Effector CD8-positive, alpha-beta T cell (primary cell): ENCODE measurements around the gene MAP3K9.

Experiments
- DNase-seq: peaks from one replicate; lab custom pipeline; 2025; lab: John Stamatoyannopoulos, UW

Gene MAP3K9

DNA sequence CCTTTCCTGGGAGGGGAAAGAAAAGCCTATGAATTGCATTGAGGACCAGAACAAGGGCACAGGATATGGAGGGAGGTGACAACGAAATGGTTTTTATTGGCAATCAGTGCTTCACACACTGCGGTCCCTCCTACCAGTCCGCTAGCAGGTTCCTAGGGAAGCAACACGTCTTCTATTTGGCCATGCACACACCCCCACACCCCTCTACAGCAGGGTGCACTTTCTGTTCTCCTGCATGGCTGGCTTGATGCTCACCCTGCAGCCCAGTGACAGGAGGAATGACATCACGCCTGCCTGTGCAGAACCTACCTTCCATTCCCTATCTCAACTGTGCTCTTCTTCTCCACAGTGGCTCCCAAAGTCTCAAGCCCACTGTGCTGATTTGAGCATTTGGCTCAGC, 109.7 kb downstream of the MAP3K9 start:
- DNase-seq: no peak

GRCh38 chr14:70698288-70698687, 111.0 kb downstream of the MAP3K9 start:
- DNase-seq: no peak

DNA sequence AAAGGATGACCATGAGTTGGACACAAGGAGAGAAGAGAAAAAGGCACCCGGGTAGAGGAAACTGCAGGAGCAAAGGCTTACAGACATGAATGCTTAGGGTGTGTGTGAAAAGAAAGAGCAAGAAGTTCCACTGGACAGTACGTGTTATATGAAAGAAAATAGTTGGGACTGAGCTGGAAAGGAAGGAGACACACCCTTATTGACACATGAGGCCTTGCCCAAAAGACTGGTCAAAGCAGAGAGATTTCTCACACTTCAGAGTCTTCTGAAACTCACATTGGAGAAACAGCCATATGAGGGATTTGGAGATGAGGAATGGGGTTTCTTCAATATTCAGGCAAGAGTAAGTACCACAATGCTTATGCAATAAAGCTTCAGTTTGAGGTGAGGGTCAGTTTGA, 111.6 kb downstream of the MAP3K9 start:
- DNase-seq: no peak

- DNase-seq: no peak
These were observed 113.3 kb downstream of the MAP3K9 start for GRCh38 chr14:70696026-70696425.

DNA sequence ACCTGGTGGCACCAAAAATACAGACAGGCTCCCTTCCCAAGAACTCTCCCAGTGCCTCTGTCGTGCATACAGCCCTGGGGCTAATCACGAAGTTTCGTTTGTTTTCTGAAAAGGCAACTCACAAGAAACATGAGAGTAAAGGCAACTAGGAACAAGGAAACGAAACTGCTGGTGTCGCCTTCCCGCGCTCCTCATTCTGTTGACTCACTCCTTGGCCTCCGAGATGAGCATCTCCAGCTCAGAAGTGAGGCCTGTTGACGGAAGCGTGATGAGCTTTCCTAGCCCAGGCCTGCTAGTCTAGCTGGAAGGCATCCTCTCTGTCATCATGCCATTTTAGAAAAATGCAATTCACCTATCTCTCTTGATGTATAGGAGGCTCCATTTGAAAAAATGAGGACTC, 117.1 kb downstream of the MAP3K9 start:
- no peak for DNase-seq

DNA sequence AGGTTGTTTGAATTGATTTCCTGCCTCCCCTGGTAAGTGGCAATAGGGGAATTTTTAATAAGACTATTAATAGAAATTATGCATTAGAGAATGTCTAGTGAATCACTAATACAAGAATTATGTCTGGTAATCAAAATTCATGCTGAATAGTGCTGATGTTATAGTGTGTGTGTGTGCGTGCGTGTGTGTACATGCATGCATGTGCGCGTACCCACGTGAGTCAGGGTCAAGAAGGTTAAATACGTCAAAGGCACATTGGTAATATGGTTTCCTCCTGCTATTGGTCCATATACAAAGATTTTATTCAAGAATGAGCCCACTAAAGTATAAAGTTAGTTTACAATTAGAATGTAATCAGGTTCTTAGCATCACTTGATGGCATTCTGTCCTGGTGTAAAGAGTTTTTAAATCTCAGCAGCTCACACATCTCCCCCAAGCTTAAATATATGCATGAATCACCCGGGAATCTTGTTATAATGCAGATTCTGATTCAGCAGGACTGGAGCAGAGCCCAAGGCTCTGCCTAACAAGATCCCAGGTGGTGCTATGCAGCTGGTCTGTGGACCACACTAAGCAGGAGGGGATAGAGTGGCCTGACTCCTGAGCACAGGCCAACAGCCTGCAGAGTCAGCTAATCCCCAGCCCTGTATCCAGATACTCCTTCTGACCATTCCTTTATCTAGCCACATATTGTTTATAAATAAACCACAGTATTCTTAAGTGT, 123.7 kb downstream of the MAP3K9 start:
- DNase-seq: no peak

- DNase-seq: no peak
These were observed 125.3 kb downstream of the MAP3K9 start for GRCh38 chr14:70683983-70684382.

GRCh38 chr14:70680748-70681147, 128.6 kb downstream of the MAP3K9 start:
- no peak for DNase-seq

DNA sequence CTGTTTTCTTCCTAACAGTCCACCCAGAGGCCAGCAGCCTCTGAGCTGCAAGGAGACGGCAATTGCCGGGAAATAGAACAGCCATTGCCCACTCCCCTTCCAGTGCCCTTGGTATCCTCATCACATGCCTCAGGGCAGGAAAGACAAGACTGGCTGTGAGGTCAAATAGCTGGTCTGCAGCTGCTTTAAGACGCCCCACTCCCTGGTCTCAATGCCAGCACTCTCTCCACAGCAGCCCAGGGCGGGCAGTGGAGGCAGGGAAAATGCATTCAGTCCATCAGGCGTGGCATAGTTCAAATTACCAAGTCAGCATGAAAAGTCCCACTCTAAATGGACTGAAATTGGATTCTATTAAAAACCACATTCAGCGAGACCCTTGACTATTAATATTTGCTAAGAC, 132.0 kb downstream of the MAP3K9 start:
- no peak for DNase-seq
